Jurkat, Clone E6-1 (cell line): ENCODE measurements around the gene GALR3.

ENCODE experiments used
- DNase-seq: peaks from one replicate; pipeline ENCODE4 v3.0.0-alpha.2; 2011; ENCODE audit warnings: low read depth, low spot score
- H3K4me3 ChIP-seq: 2 replicates; pipeline ENCODE4 v1.5.1; 2011; ENCODE audit warnings: mild to moderate bottlenecking, low read length, control low read depth, moderate library complexity

Gene GALR3

GRCh38 chr22:37802310-37803194 is 20.6 kb upstream of the GALR3 start:
- peak overlapping the region; percentile 53 for H3K4me3 ChIP-seq
- no peak for DNase-seq

- DNase-seq: no peak
- no peak overlapping the region; the same call in 1 of the 2 replicates for H3K4me3 ChIP-seq
These were observed 20.0 kb upstream of the GALR3 start for GRCh38 chr22:37803195-37803638.

- no peak for DNase-seq
- peak overlapping the region; percentile 57 for H3K4me3 ChIP-seq
These were observed 19.4 kb upstream of the GALR3 start for GRCh38 chr22:37803639-37804351.

- DNase-seq: no peak
- peak overlapping the region; percentile 57 for H3K4me3 ChIP-seq
These were observed 18.8 kb upstream of the GALR3 start for GRCh38 chr22:37804352-37804880.

- DNase-seq: peak; percentile 66
- peak overlapping the region; percentile 57 for H3K4me3 ChIP-seq
These were observed 18.0 kb upstream of the GALR3 start for GRCh38 chr22:37804881-37805809.

- DNase-seq: no peak
- H3K4me3 ChIP-seq: peak overlapping the region; percentile 57
These were observed 17.3 kb upstream of the GALR3 start for GRCh38 chr22:37805810-37806277.

GRCh38 chr22:37806409-37807333 is 16.5 kb upstream of the GALR3 start:
- peak overlapping the region; percentile 87 for H3K4me3 ChIP-seq
- DNase-seq: no peak

- DNase-seq: peak; percentile 96
- H3K4me3 ChIP-seq: peak within 1 kb of the TSS; percentile 87
These were observed 15.5 kb upstream of the GALR3 start, which contains the start of gene GCAT for GRCh38 chr22:37807410-37808293. GCAT (plus strand) TSS chr22:37807934; CDS start chr22:37807968, 34 bp downstream.

- peak overlapping the region; percentile 87 for H3K4me3 ChIP-seq
These were observed 14.9 kb upstream of the GALR3 start for GRCh38 chr22:37808294-37808657.

GRCh38 chr22:37809672-37810333 is 13.4 kb upstream of the GALR3 start:
- H3K4me3 ChIP-seq: no peak overlapping the region

More at GRCh38 chr22:37808294-37808657, 14.9 kb upstream of the GALR3 start:
- DNase-seq: no peak

GRCh38 chr22:37811867-37812266 is 11.3 kb upstream of the GALR3 start:
- no peak for DNase-seq
- H3K4me3 ChIP-seq: no peak overlapping the region

More at GRCh38 chr22:37809672-37810333, 13.4 kb upstream of the GALR3 start:
- DNase-seq: no peak

- H3K4me3 ChIP-seq: no peak overlapping the region
- DNase-seq: no peak
These were observed 10.1 kb upstream of the GALR3 start for GRCh38 chr22:37812869-37813678.

- H3K4me3 ChIP-seq: no peak overlapping the region
- no peak for DNase-seq
These were observed 7.6 kb upstream of the GALR3 start for GRCh38 chr22:37815593-37815992.

- no peak overlapping the region for H3K4me3 ChIP-seq
- no peak for DNase-seq
These were observed 6.5 kb upstream of the GALR3 start for GRCh38 chr22:37816543-37817180.
